ENCODE measurements around the gene A2ML1.
"Not testable (repeated sequence)": the region's sequence is repeated elsewhere in the genome, so short reads cannot be mapped to it uniquely, and the experiment has no call there.

A2ML1 gene

GRCh38 chr12:8914716-8915526, 92.5 kb downstream of the A2ML1 start:
- peak; percentile 27 for DNase-seq (ENCODE audit: extremely low read depth, low read depth)
- TF ChIP-seq CTCF (IDR thresholded peaks at IDR 0.05; ENCODE audit: low read depth, low read length, missing control alignments) = no peak
- H3K4me3 ChIP-seq (replicated peaks; ENCODE audit: low read depth, low read length) = peak overlapping the region; percentile 51

GRCh38 chr12:8916154-8916553, 93.7 kb downstream of the A2ML1 start:
- H3K4me3 ChIP-seq (replicated peaks; ENCODE audit: low read depth, low read length) = peak overlapping the region; percentile 51; the same call in 1 of the 2 replicates
- DNase-seq (ENCODE audit: extremely low read depth, low read depth) = no peak
- TF ChIP-seq CTCF (IDR thresholded peaks at IDR 0.05; ENCODE audit: low read depth, low read length, missing control alignments) = no peak

GRCh38 chr12:8917031-8917430, 94.6 kb downstream of the A2ML1 start:
- no peak for TF ChIP-seq CTCF (IDR thresholded peaks at IDR 0.05; ENCODE audit: low read depth, low read length, missing control alignments)
- DNase-seq (ENCODE audit: extremely low read depth, low read depth) = no peak
- H3K4me3 ChIP-seq (replicated peaks; ENCODE audit: low read depth, low read length) = no peak overlapping the region

GRCh38 chr12:8917751-8918150, 95.3 kb downstream of the A2ML1 start:
- no peak for TF ChIP-seq CTCF (IDR thresholded peaks at IDR 0.05; ENCODE audit: low read depth, low read length, missing control alignments)
- no peak overlapping the region for H3K4me3 ChIP-seq (replicated peaks; ENCODE audit: low read depth, low read length)

GRCh38 chr12:8919643-8920042, 97.2 kb downstream of the A2ML1 start:
- not testable (repeated sequence) for H3K4me3 ChIP-seq (replicated peaks; ENCODE audit: low read depth, low read length); DNase-seq (ENCODE audit: extremely low read depth, low read depth)

More at GRCh38 chr12:8917751-8918150, 95.3 kb downstream of the A2ML1 start:
- DNase-seq (ENCODE audit: extremely low read depth, low read depth) = no peak

- no peak overlapping the region for H3K4me3 ChIP-seq (replicated peaks; ENCODE audit: low read depth, low read length)
- DNase-seq (ENCODE audit: extremely low read depth, low read depth) = no peak
- TF ChIP-seq CTCF (IDR thresholded peaks at IDR 0.05; ENCODE audit: low read depth, low read length, missing control alignments) = no peak
Observed at GRCh38 chr12:8922544-8922943, 100.1 kb downstream of the A2ML1 start.
